Glomerular visceral epithelial cell (primary cell): ENCODE measurements around the gene DNAJA4.
A peak's percentile ranks its signal among the peaks of the same experiment; 100 is the strongest.

Experiments
- DNase-seq: peaks from one replicate; pipeline ENCODE4 v3.0.0-alpha.2; 2016; ENCODE audit errors: extremely low spot score

The DNAJA4 gene

GRCh38 chr15:78280319-78281072 lies 16.1 kb downstream of the DNAJA4 start:
- DNase-seq, result peak; percentile 20

DNA sequence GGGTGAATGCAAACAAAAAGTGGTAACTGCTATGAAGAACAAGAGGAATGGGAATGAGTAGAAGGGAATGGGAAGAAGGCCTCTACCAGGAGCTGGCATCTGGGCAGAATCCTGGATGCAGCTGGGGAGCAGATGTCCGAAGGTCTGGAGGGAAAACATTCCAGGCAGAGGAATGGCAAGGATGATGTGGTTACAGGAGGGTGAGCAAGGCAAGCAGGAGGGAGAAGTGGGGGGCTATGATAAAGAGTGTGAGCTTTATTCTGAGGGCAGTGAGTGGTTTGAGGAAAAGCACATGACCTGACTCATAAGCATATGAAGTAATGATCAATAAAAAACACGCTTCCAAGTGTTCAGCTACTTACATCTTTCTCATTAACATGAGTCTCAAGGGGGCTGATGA lies 18.0 kb downstream of the DNAJA4 start:
- peak; percentile 21 for DNase-seq

DNA sequence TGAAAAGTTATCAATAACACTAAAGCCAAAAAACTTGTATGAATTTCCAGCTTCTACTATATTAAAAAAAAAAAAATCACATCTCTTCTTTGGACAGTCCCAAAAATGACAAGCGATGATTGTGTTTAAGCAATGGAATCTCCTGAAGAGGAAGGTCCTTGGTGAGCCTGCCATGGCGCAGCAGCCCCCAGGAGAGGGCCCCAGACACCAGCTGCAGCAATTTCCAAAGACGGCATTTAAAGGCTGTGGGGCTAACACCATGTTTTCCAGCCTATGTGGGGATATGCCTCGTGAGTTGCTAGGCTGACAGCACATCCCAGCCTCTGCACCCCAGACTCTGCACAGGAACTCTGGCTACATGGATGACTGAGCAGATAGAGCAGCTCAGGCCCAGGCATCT lies 20.4 kb downstream of the DNAJA4 start:
- DNase-seq, result no peak

DNA sequence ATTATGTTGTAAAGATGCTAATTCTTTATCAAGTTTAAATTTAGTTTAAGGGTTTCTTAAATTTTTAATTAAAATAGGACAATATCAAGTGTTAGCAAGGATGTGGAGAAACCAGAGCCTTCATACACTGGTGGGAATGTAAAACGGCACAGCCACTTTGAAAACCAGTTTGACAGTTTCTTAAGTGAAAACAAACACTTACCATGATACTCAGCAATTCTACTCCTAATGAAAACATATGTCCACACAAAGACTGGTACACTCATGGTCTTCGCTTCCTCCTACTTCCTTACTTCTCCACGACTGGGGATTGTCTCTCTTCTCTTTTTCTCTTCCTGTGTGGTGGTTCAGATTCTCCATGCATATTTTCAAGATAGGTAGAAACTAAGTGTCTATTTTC lies 25.9 kb downstream of the DNAJA4 start:
- DNase-seq, result no peak

- DNase-seq, result no peak
Measured at GRCh38 chr15:78291052-78291451, 26.7 kb downstream of the DNAJA4 start.

DNA sequence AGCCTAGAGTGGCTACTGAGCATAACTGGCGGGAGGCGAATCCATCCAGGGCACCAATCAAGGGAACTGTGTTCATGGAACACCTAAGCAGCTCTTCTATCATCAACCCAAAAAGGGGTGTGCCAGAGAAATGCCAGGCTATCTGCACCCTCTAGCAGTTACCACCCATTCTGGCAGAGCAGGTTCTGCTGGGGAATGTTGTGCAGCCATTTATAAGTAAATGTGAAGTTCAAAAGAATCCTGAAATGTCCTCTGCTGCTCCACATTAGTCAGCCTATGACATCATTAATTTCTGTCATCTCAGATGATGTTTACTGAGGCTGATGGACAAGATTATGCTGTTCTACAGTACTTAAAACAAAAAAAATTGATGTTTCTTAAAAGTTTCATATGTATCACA lies 27.3 kb downstream of the DNAJA4 start:
- no peak for DNase-seq

DNA sequence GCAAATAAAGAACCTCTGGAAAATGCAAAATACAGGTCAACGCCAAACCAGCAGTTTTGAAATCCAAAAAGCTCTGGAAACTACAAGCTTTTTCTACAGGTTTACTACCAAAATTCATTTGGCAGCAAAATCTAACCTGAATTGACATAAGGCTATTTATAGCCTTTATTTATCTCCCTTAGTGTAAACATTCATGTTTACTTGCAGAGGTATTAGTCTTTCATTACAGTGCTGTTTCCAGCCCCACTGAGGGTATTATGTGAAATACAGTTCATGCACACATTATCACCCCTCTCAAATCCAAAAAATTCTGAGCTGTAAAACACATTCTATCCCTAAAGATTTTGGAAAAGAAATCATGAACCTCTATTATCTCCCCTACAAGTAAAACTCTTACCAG lies 27.9 kb downstream of the DNAJA4 start:
- DNase-seq, result no peak

GRCh38 chr15:78299101-78299930 lies 35.0 kb downstream of the DNAJA4 start, which contains the start of gene SKIC8:
SKIC8 (minus strand) TSS chr15:78299609; CDS start chr15:78295686, 3,923 bp downstream.
- DNase-seq, result peak; percentile 95

DNA sequence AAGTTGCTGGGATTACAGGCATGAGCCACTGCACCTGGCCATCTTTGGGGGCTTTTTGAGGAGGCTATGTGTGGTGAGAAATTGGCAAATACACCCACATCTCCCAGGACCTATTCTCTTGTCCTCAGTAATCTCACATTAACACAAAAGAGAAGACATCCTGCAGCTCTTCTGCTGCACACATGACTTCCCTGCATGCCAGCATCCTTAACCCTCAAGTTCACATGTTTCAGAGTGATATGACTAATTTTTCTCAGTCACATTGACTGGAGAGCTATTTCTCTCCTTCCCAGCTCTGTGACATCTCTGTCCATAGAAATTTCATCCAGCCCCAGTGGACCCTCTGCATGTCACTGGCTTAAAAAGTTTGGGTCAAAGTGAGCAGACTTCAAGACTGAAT lies 37.0 kb downstream of the DNAJA4 start:
- peak; percentile 18 for DNase-seq

DNA sequence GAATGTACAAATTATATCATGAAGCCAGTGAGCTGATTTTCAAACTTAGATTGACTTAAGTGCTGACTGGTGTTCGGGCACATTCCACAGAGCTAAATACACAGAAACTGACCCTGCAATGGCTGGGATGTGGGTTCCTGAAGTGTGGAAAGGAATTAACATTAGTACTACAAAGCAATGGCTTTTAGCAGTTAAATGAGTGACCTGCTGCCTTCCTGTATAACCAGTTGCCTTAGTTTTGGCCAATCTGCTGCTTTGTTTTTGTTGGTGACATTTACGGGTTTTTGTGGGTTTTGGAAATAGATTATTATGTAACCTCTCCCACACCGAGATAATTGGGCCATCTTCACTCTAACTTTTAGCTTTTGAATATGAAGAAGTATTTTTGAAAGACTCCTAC lies 37.5 kb downstream of the DNAJA4 start:
- DNase-seq, result peak; percentile 45

- peak; percentile 80 for DNase-seq
Measured at GRCh38 chr15:78302579-78303312, 38.4 kb downstream of the DNAJA4 start.

DNA sequence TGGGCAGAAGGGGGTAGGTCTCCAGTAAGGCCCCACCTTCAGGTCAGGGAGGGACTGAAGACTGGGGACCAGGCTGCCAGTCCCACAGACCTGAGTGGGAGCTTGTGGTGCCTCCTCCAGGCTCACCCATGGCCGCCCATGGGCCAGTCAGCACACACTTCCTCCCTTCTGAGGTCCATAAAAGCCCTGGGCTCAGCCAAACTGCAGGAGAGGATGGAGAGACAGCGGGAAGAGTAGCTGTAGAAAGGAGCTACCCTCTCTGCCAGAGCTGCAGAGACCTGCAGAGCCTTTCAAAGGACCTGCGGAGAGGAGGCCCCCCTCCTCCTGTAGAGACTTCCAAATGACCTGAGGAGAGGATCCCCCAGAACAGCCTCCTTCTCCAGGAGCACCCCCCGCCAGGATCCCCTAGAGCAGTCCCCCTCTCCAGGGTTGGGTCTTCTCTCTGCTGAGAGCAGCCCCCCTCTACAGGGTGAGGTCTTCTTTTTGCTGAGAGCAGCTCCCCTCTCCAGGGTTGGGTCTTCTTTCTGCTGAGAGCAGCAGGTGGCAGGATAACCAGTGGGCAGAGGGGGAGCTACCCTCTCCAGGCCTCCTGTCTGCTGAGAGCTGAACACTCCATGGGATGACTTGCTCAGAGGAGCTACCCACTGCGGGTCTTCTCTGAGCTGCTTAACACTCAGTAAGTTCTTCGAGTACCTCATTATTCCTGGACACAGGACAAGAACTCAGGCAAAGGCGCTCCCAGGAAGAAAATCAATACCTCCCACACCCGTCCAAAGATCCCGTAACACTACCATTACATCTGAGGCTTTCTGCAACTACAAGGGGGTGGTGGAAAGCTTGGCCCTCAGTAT lies 40.1 kb downstream of the DNAJA4 start:
- no peak for DNase-seq

- peak; percentile 87 for DNase-seq
Measured at GRCh38 chr15:78306176-78306774, 41.9 kb downstream of the DNAJA4 start.

GRCh38 chr15:78307976-78308375 lies 43.6 kb downstream of the DNAJA4 start:
- DNase-seq, result no peak

GRCh38 chr15:78308422-78309032 lies 44.2 kb downstream of the DNAJA4 start:
- peak; percentile 72 for DNase-seq

- DNase-seq, result no peak
Measured at GRCh38 chr15:78311292-78311691, 46.9 kb downstream of the DNAJA4 start.

DNA sequence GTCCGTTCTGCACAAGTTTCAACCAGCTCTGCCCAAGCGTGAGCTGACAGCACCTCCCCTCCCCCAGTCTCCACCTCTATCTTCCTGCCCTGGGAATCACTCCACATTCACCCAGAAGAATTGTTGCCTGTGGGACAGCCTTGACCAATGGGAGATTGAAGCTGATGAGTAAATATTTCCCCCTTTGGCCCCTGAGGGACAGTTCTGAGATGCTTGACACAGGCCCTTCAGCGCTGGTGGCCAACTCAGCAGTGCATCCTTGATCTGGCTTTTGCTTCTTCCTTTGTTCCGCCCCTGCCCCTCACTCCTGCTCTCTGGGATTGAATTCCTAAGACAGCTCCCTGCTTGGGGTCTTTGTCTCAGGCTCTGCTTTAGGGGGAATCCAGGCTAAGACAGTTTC lies 48.2 kb downstream of the DNAJA4 start:
- no peak for DNase-seq

DNA sequence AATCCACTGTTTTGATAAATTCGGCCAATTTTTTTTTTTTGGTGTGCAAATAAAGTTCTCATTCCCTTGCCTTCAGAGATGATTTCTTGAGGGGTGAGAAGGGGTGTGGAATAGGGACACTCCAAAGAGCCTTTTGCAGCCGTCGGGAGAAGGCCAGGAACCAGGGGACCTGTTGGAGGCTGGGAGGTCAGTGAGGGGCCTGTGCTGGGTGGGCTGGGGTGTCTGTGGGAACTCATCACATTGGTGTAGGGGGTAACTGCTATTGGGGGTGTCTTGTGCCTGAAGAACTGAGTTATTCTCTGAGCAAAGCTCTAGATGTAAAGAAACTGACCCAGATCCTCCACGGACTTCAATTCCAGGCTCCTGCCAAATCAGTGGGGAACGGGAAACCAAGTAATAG lies 48.6 kb downstream of the DNAJA4 start:
- no peak for DNase-seq

DNA sequence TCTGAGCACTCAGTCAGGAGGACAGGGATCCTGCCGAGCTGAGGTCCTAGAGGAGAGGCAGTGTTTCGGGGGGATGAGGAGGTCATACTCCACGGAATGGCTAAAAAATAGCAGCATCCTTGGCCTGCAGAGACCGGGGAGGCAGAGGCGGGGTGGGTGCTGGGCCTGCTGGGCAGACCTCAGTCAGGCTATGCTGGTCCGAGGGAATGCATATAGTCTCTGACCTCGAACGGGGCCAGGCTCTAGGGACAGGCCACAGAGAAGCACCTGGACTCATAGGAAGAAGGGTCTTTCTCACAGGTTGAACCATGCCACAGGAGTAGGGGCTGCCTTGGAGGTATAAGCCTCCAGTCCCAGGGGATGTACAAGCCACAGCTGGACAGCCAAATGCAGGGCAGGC lies 49.0 kb downstream of the DNAJA4 start:
- no peak for DNase-seq

- no peak for DNase-seq
Measured at GRCh38 chr15:78314181-78314581, 49.8 kb downstream of the DNAJA4 start.
